GM12865 (cell line): Measurements from ENCODE around the gene OR56B1.

Experiments used
- DNase-seq: peaks from one replicate; pipeline ENCODE4 v3.0.0; 2010; ENCODE audit warnings: low read depth
- H3K4me3 ChIP-seq: 2 replicates; pipeline ENCODE4 v1.5.1; 2011; ENCODE audit warnings: mild to moderate bottlenecking, low read depth, low read length, control low read depth
- CTCF ChIP-seq: IDR thresholded peaks from 2 replicates; pipeline ENCODE4 v1.5.1; 2011; ENCODE audit warnings: low read length, control low read depth, low read depth, inconsistent platforms; ENCODE audit not compliant: insufficient read depth; ENCODE audit errors: missing control alignments

Gene OR56B1

GRCh38 chr11:5753943-5754342 lies 17.7 kb downstream of the OR56B1 start, which contains the start of gene OR52N4:
Gene OR52N4, plus strand, starts transcription at chr11:5754243. Its CDS starts 498 bp downstream, at chr11:5754741.
- no peak within 1 kb of the TSS for H3K4me3 ChIP-seq
- DNase-seq = no peak
- TF ChIP-seq CTCF = no peak

GRCh38 chr11:5767056-5767455 lies 30.8 kb downstream of the OR56B1 start:
- no peak for TF ChIP-seq CTCF
- no peak overlapping the region for H3K4me3 ChIP-seq
- DNase-seq = no peak

- no peak for TF ChIP-seq CTCF
- DNase-seq = no peak
- no peak within 1 kb of the TSS for H3K4me3 ChIP-seq
Measured at GRCh38 chr11:5783255-5783654, 47.0 kb downstream of the OR56B1 start, which contains the start of gene OR52N5. Gene OR52N5, minus strand, starts transcription at chr11:5783355. Its CDS starts 4,721 bp downstream, at chr11:5778634.
